Adrenal gland (tissue), 12 donors: ENCODE measurements around the gene PLEKHS1. TPM values are rescaled to one million over a fixed set of nuclear protein-coding genes. Genes with fewer than 3 reads are reported as not detected.

Source experiments
- DNase-seq, 7 donors: peaks; one replicate each; pipeline ENCODE4 v3.0.0-alpha.2; 2019 to 2020
- H3K27ac ChIP-seq, 5 donors: fragments of 200-600 bp; sonication (generic) in 4 of 5; 1 replicate in 3 of 5; 2 replicates in 2 of 5; pipeline versions ENCODE4 v1.5.1 to v1.8.0; 2016 to 2020; ENCODE audit warnings: mild to moderate bottlenecking in 1 of 5
- H3K27me3 ChIP-seq: fragments of 200-600 bp; 2 replicates; pipeline ENCODE4 v1.8.0; 2021
- H3K36me3 ChIP-seq, 2 donors: fragments of 200-600 bp; replicated peaks in 1 of 2; 1 replicate in 1 of 2; 2 replicates in 1 of 2; pipeline versions ENCODE4 v1.5.1 to v1.8.0; 2018 to 2022
- H3K4me1 ChIP-seq, 2 donors: fragments of 200-600 bp; replicated peaks in 1 of 2; 1 replicate in 1 of 2; 2 replicates in 1 of 2; pipeline versions ENCODE4 v1.5.1 to v1.8.0; 2018 to 2021
- H3K4me3 ChIP-seq, 4 donors: fragments of 200-600 bp; sonication (generic) in 3 of 4; one replicate each; pipeline ENCODE4 v1.5.1; 2016 to 2018
- H3K9me3 ChIP-seq, 3 donors: fragments of 200-600 bp; sonication (generic) in 1 of 3; replicated peaks in 1 of 3; 1 replicate in 2 of 3; 2 replicates in 1 of 3; pipeline versions ENCODE4 v1.5.1 to v1.8.0; 2016 to 2021
- POLR2A ChIP-seq, 2 donors: fragments of 450-650 bp; IDR thresholded peaks; one replicate each; pipeline ENCODE4 v1.6.1; 2017; ENCODE audit warnings: antibody characterized with exemption in 2 of 2, mild to moderate bottlenecking in 2 of 2, moderate library complexity in 1 of 2
- WGBS, 4 donors: extraction: QIAGEN DNeasy Blood & Tissue Kit in 2 of 4; methylation state at CpG; one replicate each; pipeline versions ENCODE4 v1.1.5 to v1.1.7; 2013 to 2017; 5-methylcytosine and 5-hydroxymethylcytosine counted together
- intact Hi-C, 2 donors: fragments of 100-400 bp; cut with DNase I; formaldehyde crosslinking; loops; one replicate each; pipeline versions ENCODE4 v1.14.1 to v1.15.0; 2022 to 2023
- polyA plus RNA-seq, 3 donors: library from polyadenylated mRNA; stranded (reverse); fragments of 200-250 nt in 2 of 3; fragments of 350-450 nt in 1 of 3; fragmentation: Illumina TruSeq in 1 of 3; extraction: RNeasy Lipid Tissue Mini Kit (QIAGEN cat#74804) in 1 of 3; gene quantifications; one replicate each; pipeline ENCODE4 v1.2.3, GENCODE V29; 2013 to 2014
- total RNA-seq, 9 donors: library from RNA; depleted of rRNA in 4 of 9; stranded (reverse); fragments of >200 nt in 4 of 9; fragments of 120-200 nt in 1 of 9; fragmentation: NEBNext Ultra II Directional in 1 of 9; extraction: Animal tissue kit (Norgen Biotek cat#: 25700) in 1 of 9; gene quantifications; one replicate each; pipeline versions ENCODE4 v1.1.0 to v1.2.4, GENCODE V29; 2013 to 2023
- TF ChIP-seq, protein P1 (sequence below), 6 experiments: fragments of 450-650 bp in 4 of 6; fragments of 200-600 bp in 2 of 6; sonication (generic) in 1 of 6; IDR thresholded peaks; 1 replicate in 5 of 6; 2 replicates in 1 of 6; pipeline versions ENCODE4 v1.5.1 to v1.8.0; 2016 to 2021; ENCODE audit warnings: antibody characterized with exemption in 6 of 6, mild to moderate bottlenecking in 2 of 6, moderate library complexity in 1 of 6
- donor health status: healthy with polysubstance abuse.
- donor health status: Bipolar disorder and iron deficiency.
- donor health status: DM: yes; HTN: yes; CAD: no.
- donor health status: DM: no; HTN: no; CAD: no.
- donor health status: DM: no; HTN: no; CAD: no.
- donor health status: DM: yes; HTN: yes; CAD: no.

The PLEKHS1 gene
- total and polyA plus RNA-seq, 12 donors: 0.13 TPM; not detected in 11

DNA sequence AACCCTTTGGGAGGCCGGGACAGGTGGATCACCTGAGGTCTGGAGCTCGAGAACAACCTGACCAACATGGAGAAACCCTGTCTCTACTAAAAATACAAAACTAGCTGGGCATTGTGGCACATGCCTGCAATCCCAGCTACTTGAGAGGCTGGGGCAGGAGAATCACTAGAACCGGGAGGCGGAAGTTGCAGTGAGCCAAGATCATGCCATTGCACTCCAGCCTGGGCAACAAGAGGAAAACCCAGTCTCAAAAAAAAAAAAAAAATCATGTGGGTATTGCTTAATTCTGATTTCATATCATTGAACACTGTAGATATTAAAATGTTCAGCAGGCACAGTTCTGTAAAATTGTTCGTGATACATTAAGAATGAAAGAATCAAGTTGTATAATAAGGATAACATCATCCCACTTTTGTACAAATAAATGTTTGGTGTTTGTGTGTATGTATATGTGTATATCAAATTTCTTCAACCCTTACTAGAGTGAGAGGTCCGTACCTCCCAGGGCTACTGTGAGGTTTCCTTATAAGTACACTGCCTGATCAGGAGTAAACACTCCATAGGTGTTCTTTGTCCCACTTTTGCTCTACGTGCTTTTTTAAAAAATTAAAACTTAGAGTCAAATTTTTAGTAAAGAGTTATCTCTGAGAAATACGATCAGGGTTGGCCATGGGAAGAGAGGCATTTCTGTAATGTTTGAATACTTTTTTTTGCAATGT is 31.7 kb downstream of the PLEKHS1 start:
- Histone ChIP-seq H3K36me3 (no peaks in the 10 kb centered on the region), H3K4me3 (no peak overlapping the region), H3K27me3 (no peaks in the 10 kb centered on the region), H3K4me1 (no peaks in the 10 kb centered on the region), H3K9me3 (no peaks in the 10 kb centered on the region), H3K27ac (no peak overlapping the region)
- TF ChIP-seq, protein P1, sequence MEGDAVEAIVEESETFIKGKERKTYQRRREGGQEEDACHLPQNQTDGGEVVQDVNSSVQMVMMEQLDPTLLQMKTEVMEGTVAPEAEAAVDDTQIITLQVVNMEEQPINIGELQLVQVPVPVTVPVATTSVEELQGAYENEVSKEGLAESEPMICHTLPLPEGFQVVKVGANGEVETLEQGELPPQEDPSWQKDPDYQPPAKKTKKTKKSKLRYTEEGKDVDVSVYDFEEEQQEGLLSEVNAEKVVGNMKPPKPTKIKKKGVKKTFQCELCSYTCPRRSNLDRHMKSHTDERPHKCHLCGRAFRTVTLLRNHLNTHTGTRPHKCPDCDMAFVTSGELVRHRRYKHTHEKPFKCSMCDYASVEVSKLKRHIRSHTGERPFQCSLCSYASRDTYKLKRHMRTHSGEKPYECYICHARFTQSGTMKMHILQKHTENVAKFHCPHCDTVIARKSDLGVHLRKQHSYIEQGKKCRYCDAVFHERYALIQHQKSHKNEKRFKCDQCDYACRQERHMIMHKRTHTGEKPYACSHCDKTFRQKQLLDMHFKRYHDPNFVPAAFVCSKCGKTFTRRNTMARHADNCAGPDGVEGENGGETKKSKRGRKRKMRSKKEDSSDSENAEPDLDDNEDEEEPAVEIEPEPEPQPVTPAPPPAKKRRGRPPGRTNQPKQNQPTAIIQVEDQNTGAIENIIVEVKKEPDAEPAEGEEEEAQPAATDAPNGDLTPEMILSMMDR (IDR thresholded peaks at IDR 0.05): no peak
- TF ChIP-seq POLR2A (IDR thresholded peaks at IDR 0.05): no peak
- 82 to 85% (median 83%) methylated on average over 8 of the region's 8 CpGs for WGBS, 4 donors
- DNase-seq: no peak
- intact Hi-C loops: no loop called here

DNA sequence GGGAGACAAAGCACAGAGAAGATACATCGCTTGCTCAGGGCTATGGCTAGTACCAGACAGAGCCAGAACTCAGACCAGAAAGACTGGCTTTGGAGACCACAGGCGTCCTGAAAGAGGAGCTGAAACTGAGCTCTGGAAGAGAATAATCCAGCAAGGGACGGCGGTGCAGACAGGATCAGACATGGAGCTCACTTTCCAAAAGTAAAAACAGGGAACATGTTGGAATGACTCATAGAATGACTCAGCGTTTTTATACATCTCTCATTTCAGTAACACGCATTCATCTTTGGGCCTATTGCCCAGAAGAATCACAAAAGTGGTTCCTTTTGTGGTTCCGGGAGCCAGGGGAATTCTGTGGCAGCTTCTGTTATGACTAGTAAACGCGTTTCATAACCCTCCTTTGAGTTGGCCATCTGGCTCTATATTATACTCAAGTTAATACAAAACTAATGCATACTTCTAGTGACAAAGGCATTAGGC is 37.2 kb downstream of the PLEKHS1 start:
- H3K4me3 ChIP-seq: no peak overlapping the region
- no peaks in the 10 kb centered on the region for H3K4me1 ChIP-seq
- no peaks in the 10 kb centered on the region for H3K36me3 ChIP-seq
- intact Hi-C loops: no loop called here
- no peak overlapping the region for H3K27ac ChIP-seq
- H3K9me3 ChIP-seq: no peaks in the 10 kb centered on the region
- H3K27me3 ChIP-seq: no peaks in the 10 kb centered on the region
- 45 to 52% (median 49%) methylated on average over 9 of the region's 9 CpGs for WGBS, 4 donors
- DNase-seq: peak in 5 of 7 donors; percentile 28 to 61 (median 43)
- TF ChIP-seq, protein P1 (IDR thresholded peaks at IDR 0.05): no peak
- no peak for TF ChIP-seq POLR2A (IDR thresholded peaks at IDR 0.05)

- 54 to 71% (median 69%) methylated on average over 2 of the region's 2 CpGs for WGBS, 4 donors
- Histone ChIP-seq H3K36me3 (no peaks in the 10 kb centered on the region), H3K4me1 (no peaks in the 10 kb centered on the region), H3K27me3 (no peaks in the 10 kb centered on the region), H3K4me3 (no peak overlapping the region), H3K27ac (no peak overlapping the region), H3K9me3 (no peaks in the 10 kb centered on the region)
- intact Hi-C loops: no loop called here
- TF ChIP-seq, protein P1 (IDR thresholded peaks at IDR 0.05): no peak
- TF ChIP-seq POLR2A (IDR thresholded peaks at IDR 0.05): no peak
- no peak for DNase-seq
Observed at GRCh38 chr10:113791691-113792090, 40.2 kb downstream of the PLEKHS1 start.

GRCh38 chr10:113801569-113801968 is 50.1 kb downstream of the PLEKHS1 start:
- Histone ChIP-seq H3K9me3 (no peaks in the 10 kb centered on the region), H3K27ac (no peak overlapping the region), H3K4me3 (no peak overlapping the region), H3K4me1 (no peaks in the 10 kb centered on the region), H3K36me3 (no peaks in the 10 kb centered on the region), H3K27me3 (no peaks in the 10 kb centered on the region)
- intact Hi-C loops: loop anchor here in 1 of 2 donors (5.0 kb wide), 1 partner anchor 301 kb away; no protein-coding TSS in a partner anchor
- TF ChIP-seq POLR2A (IDR thresholded peaks at IDR 0.05): no peak
- TF ChIP-seq, protein P1 (IDR thresholded peaks at IDR 0.05): no peak
- 80 to 90% (median 88%) methylated on average over 6 of the region's 6 CpGs for WGBS, 4 donors
- DNase-seq: no peak
